K562 (cell line): ENCODE measurements around the gene HPCA. TPM values are rescaled to one million over a fixed set of nuclear protein-coding genes. Genes with fewer than 3 reads are reported as not detected.

Source experiments
- BRD4 ChIP-seq: fragments of 200-600 bp; sonication (generic); IDR thresholded peaks from 2 replicates; pipeline ENCODE4 v1.6.1; 2017; ENCODE audit warnings: inconsistent platforms
- E2F4 ChIP-seq: sonication (generic); formaldehyde crosslinking; IDR thresholded peaks from 2 replicates; pipeline ENCODE4 v1.8.0; 2022; ENCODE audit warnings: mild to moderate bottlenecking, low read depth, missing genetic modification reagents
- HNRNPUL1 ChIP-seq: fragments of 200-400 bp; formaldehyde crosslinking; IDR thresholded peaks from 2 replicates; pipeline ENCODE4 v1.6.1; 2017; ENCODE audit warnings: low read length
- IRF2 ChIP-seq: sonication (generic); formaldehyde crosslinking; IDR thresholded peaks from 2 replicates; pipeline ENCODE4 v1.8.1; 2022; ENCODE audit warnings: mild to moderate bottlenecking, missing genetic modification reagents
- JUN ChIP-seq, 2 experiments: sonication (generic) in 1 of 2; formaldehyde crosslinking in 1 of 2; IDR thresholded peaks; 2 replicates each; pipeline versions ENCODE4 v1.6.1 to v1.8.0; 2012 to 2022; ENCODE audit warnings: borderline replicate concordance in 2 of 2, mild to moderate bottlenecking in 2 of 2, improper control_type of control experiment in 1 of 2, low read depth in 1 of 2, low read length in 1 of 2, missing genetic modification reagents in 1 of 2
- KDM1A ChIP-seq, 2 experiments: fragments of 450-650 bp; IDR thresholded peaks; 2 replicates each; pipeline ENCODE4 v1.6.1; 2016; ENCODE audit warnings: mild to moderate bottlenecking in 2 of 2
- KLF6 ChIP-seq: fragments of 250-450 bp; sonication (Bioruptor Pico); IDR thresholded peaks from 2 replicates; pipeline ENCODE4 v1.4.0; 2020; ENCODE audit warnings: mild to moderate bottlenecking, moderate library complexity, borderline replicate concordance
- MTF1 ChIP-seq: fragments of 250-450 bp; sonication (Bioruptor Pico); IDR thresholded peaks from 2 replicates; pipeline ENCODE4 v1.9.0; 2021; ENCODE audit warnings: moderate library complexity, mild to moderate bottlenecking, inconsistent platforms, borderline replicate concordance
- MXD1 ChIP-seq: fragments of 250-450 bp; sonication (Bioruptor Pico); IDR thresholded peaks from 2 replicates; pipeline ENCODE4 v1.8.0; 2021; ENCODE audit warnings: borderline replicate concordance, mild to moderate bottlenecking, moderate library complexity; ENCODE audit not compliant: poor library complexity, severe bottlenecking
- NR2F6 ChIP-seq: fragments of 450-650 bp; formaldehyde crosslinking; IDR thresholded peaks from 2 replicates; pipeline ENCODE4 v1.4.0; 2020; ENCODE audit warnings: mild to moderate bottlenecking
- RFX5 ChIP-seq: IDR thresholded peaks from 2 replicates; pipeline ENCODE4 v1.6.1; 2011; ENCODE audit warnings: low read depth, mild to moderate bottlenecking, improper control_type of control experiment, low read length
- SAFB ChIP-seq: fragments of 200-400 bp; formaldehyde crosslinking; IDR thresholded peaks from 2 replicates; pipeline ENCODE4 v1.6.1; 2017; ENCODE audit warnings: low read depth, low read length, borderline replicate concordance
- TAL1 ChIP-seq: fragments of 450-650 bp; IDR thresholded peaks from 2 replicates; pipeline ENCODE4 v1.6.1; 2016; ENCODE audit warnings: mild to moderate bottlenecking
- TCF15 ChIP-seq: fragments of 250-450 bp; sonication (Bioruptor Pico); IDR thresholded peaks from 2 replicates; pipeline ENCODE4 v1.8.0; 2022; ENCODE audit warnings: moderate library complexity, mild to moderate bottlenecking, inconsistent platforms
- ZBTB11 ChIP-seq, 3 experiments: fragments of 200-800 bp in 1 of 3; fragments of 250-450 bp in 1 of 3; fragments of 450-650 bp in 1 of 3; sonication (Bioruptor Pico) in 1 of 3; sonication (Bioruptor generic) in 1 of 3; formaldehyde crosslinking in 1 of 3; IDR thresholded peaks; 2 replicates each; pipeline versions ENCODE4 v1.6.1 to v1.8.0; 2016 to 2022; ENCODE audit warnings: mild to moderate bottlenecking in 2 of 3, missing genetic modification characterization in 2 of 3, missing compliant biosample characterization in 1 of 3, moderate library complexity in 1 of 3
- ZBTB12 ChIP-seq: fragments of 250-450 bp; sonication (Bioruptor Pico); IDR thresholded peaks from 2 replicates; pipeline ENCODE4 v1.4.0; 2020
- ZKSCAN1 ChIP-seq: fragments of 150-350 bp; IDR thresholded peaks from 2 replicates; pipeline ENCODE4 v1.6.1; 2016; ENCODE audit warnings: low read depth, low read length
- ZNF398 ChIP-seq: fragments of 250-450 bp; sonication (Bioruptor Pico); IDR thresholded peaks from 2 replicates; pipeline ENCODE4 v1.8.0; 2021; ENCODE audit warnings: moderate library complexity, mild to moderate bottlenecking, inconsistent platforms
- polyA plus RNA-seq, 8 experiments: library from polyadenylated mRNA; depleted of rRNA in 4 of 8; stranded (reverse) in 5 of 8; unstranded in 3 of 8; fragments of >200 nt; fragmentation: Nextera tagmentation in 2 of 8; fragmentation: Illumina TruSeq in 1 of 8; extraction: Ambion mirVana in 2 of 8; extraction: Trizol in 1 of 8; gene quantifications; 2 replicates each; pipeline versions ENCODE4 v1.2.1 to v1.2.3, GENCODE V29; 2011 to 2014; ENCODE audit warnings: inconsistent platforms in 1 of 8, missing spikeins in 1 of 8
- total RNA-seq, 7 experiments: library from RNA; depleted of rRNA in 6 of 7; stranded (reverse); fragments of >200 nt in 6 of 7; fragmentation: Illumina TruSeq in 2 of 7; extraction: Trizol in 2 of 7; gene quantifications; 2 replicates each; pipeline versions ENCODE4 v1.2.1 to v1.2.3, GENCODE V29; 2011 to 2021; ENCODE audit warnings: low replicate concordance in 1 of 7

The HPCA gene
- total and polyA plus RNA-seq, 9 of the 15 experiments (the other 6 are each of a cell fraction or from before 2014, with no cell fraction given) = not detected

- no peak for TF ChIP-seq ZNF398 (CRISPR knock-in tag)
- no peak for TF ChIP-seq RFX5
- no peak for TF ChIP-seq MTF1 (CRISPR knock-in tag)
- no peak for TF ChIP-seq NR2F6 (CRISPR knock-in tag)
- no peak for TF ChIP-seq HNRNPUL1
- no peak for TF ChIP-seq SAFB
- no peak for TF ChIP-seq IRF2 (CRISPR knock-in tag)
- TF ChIP-seq JUN (IDR thresholded peaks at IDR 0.05; ENCODE audit: borderline replicate concordance, low read depth, low read length) = no peak
- no peak for TF ChIP-seq JUN (CRISPR knock-in tag; IDR thresholded peaks at IDR 0.05; ENCODE audit: borderline replicate concordance)
- peak; percentile 65 for TF ChIP-seq TAL1
- no peak for TF ChIP-seq MXD1
- TF ChIP-seq KLF6 (CRISPR knock-in tag) = no peak
- TF ChIP-seq ZKSCAN1 = no peak
- no peak for TF ChIP-seq BRD4
- TF ChIP-seq KDM1A (IDR thresholded peaks at IDR 0.05) = peak; percentile 81 to 88
- TF ChIP-seq TCF15 (CRISPR knock-in tag) = no peak
- TF ChIP-seq ZBTB11 (CRISPR knock-in tag; IDR thresholded peaks at IDR 0.05) = no peak
- TF ChIP-seq ZBTB12 = no peak
- TF ChIP-seq E2F4 = no peak
Measured at GRCh38 chr1:32939655-32940371, 53.5 kb downstream of the HPCA start (continued).
